Measurements from ENCODE around the gene CDCA4. TPM values are rescaled to one million over a fixed set of nuclear protein-coding genes. Genes with fewer than 3 reads are reported as not detected.

Gene CDCA4
- total and polyA plus RNA-seq, 10 of the 15 experiments (the other 5 are each of a cell fraction or from before 2014, with no cell fraction given) = 10.4 to 64.0 (median 52.1) TPM

DNA sequence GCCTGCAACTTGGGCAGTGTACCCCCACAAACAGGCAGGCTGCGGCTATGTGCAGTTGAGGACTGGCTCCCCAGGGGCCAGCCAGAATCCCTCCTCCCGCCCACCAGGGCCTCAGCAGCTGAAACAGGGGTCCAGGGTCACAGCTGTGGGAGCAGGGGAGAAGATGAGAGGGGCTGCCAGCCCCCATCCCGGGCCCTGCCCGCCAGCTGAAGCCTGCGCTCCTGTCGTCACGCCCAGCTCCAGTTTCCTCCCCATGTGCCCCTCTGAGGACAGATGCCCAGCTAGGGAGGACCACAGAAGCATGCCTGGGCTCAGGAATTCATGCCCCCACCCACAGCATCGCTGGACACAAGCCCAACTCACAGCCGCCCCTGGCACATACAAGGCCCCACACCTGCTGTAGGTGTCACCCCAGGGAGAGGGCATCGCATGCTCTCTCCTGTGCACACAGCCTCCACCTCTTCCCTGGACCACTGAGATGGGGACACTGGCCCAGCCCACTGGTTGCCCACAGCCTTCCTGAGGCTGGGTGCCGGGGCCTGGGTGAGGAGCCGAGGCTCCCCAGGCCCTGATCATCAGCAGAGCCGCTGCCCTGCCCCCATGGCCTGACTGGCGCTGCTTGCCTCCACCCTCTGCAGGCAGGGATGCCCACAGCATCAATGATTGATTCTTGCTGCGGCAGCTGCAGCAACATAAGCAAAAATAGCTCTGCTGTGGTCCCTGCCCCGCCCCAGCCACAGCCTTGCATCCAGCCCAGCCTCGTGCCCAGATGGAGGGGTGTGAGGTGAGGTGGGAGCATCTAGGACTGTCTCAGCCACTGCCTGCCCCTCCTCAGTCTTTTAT is 39.0 kb downstream of the CDCA4 start:
- no peak overlapping the region for H3K9ac ChIP-seq (ENCODE audit: control insufficient read depth, insufficient read depth, low read length)
- TF ChIP-seq TCF7 (IDR thresholded peaks at IDR 0.05; ENCODE audit: borderline replicate concordance) (no peak), SP1 (IDR thresholded peaks at IDR 0.05; ENCODE audit: low read depth, low read length) (no peak), NR2C2 (IDR thresholded peaks at IDR 0.05; ENCODE audit: borderline replicate concordance, control insufficient read depth, insufficient read length, low read depth) (no peak), SMAD1 (IDR thresholded peaks at IDR 0.05; ENCODE audit: low read depth, partially characterized antibody) (no peak), BRCA1 (IDR thresholded peaks at IDR 0.05; ENCODE audit: low read depth, low read length) (no peak), IKZF2 (IDR thresholded peaks at IDR 0.05) (no peak), ZZZ3 (IDR thresholded peaks at IDR 0.05; ENCODE audit: control insufficient read depth, insufficient read length, low read depth) (no peak), KDM1A (IDR thresholded peaks at IDR 0.05; ENCODE audit: borderline replicate concordance) (no peak), NR2F1 (conservative IDR thresholded peaks at IDR 0.05) (no peak), ZNF384 (IDR thresholded peaks at IDR 0.05; ENCODE audit: borderline replicate concordance, low read depth, low read length) (no peak), HCFC1 (IDR thresholded peaks at IDR 0.05; ENCODE audit: low read length) (no peak), ATF3 (IDR thresholded peaks at IDR 0.05; ENCODE audit: borderline replicate concordance, extremely low read depth, low read depth, low read length) (no peak)
- TF ChIP-seq, protein P1, sequence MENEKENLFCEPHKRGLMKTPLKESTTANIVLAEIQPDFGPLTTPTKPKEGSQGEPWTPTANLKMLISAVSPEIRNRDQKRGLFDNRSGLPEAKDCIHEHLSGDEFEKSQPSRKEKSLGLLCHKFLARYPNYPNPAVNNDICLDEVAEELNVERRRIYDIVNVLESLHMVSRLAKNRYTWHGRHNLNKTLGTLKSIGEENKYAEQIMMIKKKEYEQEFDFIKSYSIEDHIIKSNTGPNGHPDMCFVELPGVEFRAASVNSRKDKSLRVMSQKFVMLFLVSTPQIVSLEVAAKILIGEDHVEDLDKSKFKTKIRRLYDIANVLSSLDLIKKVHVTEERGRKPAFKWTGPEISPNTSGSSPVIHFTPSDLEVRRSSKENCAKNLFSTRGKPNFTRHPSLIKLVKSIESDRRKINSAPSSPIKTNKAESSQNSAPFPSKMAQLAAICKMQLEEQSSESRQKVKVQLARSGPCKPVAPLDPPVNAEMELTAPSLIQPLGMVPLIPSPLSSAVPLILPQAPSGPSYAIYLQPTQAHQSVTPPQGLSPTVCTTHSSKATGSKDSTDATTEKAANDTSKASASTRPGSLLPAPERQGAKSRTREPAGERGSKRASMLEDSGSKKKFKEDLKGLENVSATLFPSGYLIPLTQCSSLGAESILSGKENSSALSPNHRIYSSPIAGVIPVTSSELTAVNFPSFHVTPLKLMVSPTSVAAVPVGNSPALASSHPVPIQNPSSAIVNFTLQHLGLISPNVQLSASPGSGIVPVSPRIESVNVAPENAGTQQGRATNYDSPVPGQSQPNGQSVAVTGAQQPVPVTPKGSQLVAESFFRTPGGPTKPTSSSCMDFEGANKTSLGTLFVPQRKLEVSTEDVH (IDR thresholded peaks at IDR 0.05; ENCODE audit: low read depth, partially characterized antibody) = no peak
- TF ChIP-seq, protein P2, sequence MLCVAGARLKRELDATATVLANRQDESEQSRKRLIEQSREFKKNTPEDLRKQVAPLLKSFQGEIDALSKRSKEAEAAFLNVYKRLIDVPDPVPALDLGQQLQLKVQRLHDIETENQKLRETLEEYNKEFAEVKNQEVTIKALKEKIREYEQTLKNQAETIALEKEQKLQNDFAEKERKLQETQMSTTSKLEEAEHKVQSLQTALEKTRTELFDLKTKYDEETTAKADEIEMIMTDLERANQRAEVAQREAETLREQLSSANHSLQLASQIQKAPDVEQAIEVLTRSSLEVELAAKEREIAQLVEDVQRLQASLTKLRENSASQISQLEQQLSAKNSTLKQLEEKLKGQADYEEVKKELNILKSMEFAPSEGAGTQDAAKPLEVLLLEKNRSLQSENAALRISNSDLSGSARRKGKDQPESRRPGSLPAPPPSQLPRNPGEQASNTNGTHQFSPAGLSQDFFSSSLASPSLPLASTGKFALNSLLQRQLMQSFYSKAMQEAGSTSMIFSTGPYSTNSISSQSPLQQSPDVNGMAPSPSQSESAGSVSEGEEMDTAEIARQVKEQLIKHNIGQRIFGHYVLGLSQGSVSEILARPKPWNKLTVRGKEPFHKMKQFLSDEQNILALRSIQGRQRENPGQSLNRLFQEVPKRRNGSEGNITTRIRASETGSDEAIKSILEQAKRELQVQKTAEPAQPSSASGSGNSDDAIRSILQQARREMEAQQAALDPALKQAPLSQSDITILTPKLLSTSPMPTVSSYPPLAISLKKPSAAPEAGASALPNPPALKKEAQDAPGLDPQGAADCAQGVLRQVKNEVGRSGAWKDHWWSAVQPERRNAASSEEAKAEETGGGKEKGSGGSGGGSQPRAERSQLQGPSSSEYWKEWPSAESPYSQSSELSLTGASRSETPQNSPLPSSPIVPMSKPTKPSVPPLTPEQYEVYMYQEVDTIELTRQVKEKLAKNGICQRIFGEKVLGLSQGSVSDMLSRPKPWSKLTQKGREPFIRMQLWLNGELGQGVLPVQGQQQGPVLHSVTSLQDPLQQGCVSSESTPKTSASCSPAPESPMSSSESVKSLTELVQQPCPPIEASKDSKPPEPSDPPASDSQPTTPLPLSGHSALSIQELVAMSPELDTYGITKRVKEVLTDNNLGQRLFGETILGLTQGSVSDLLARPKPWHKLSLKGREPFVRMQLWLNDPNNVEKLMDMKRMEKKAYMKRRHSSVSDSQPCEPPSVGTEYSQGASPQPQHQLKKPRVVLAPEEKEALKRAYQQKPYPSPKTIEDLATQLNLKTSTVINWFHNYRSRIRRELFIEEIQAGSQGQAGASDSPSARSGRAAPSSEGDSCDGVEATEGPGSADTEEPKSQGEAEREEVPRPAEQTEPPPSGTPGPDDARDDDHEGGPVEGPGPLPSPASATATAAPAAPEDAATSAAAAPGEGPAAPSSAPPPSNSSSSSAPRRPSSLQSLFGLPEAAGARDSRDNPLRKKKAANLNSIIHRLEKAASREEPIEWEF (IDR thresholded peaks at IDR 0.05; ENCODE audit: insufficient replicate concordance, low read depth, low read length) = no peak
- TF ChIP-seq, protein P3, sequence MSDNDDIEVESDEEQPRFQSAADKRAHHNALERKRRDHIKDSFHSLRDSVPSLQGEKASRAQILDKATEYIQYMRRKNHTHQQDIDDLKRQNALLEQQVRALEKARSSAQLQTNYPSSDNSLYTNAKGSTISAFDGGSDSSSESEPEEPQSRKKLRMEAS (IDR thresholded peaks at IDR 0.05; ENCODE audit: low read depth, low read length) = no peak

More for the DNA sequence above, 39.0 kb downstream of the CDCA4 start:
- in situ Hi-C loops (cut with MboI) = loop anchor here (5.0 kb wide), 1 partner anchor 65 kb away; no protein-coding TSS in a partner anchor
- Histone ChIP-seq H3K79me2 (ENCODE audit: control insufficient read depth, insufficient read depth, low read length) (no peaks in the 10 kb centered on the region), H2AFZ (ENCODE audit: control insufficient read depth, low read depth, low read length) (no peak overlapping the region), H3K4me3 (no peak overlapping the region), H4K20me1 (ENCODE audit: control insufficient read depth, insufficient read depth) (no peaks in the 10 kb centered on the region), H3K9me3 (replicated peaks; ENCODE audit: control insufficient read depth, insufficient read depth, low read length) (no peaks in the 10 kb centered on the region), H3K4me2 (ENCODE audit: control insufficient read depth, insufficient read depth) (no peak overlapping the region), H3K27ac (ENCODE audit: control insufficient read depth, insufficient read depth) (no peak overlapping the region), H3K27me3 (replicated peaks in 1 of 2; ENCODE audit: control insufficient read depth in 2 of 2, insufficient read depth in 2 of 2, low read length in 1 of 2) (peaks cover 4 to 7% of the 10 kb centered on the region in 2 experiments), H3K4me1 (ENCODE audit: control insufficient read depth, insufficient read depth, low read length) (no peaks in the 10 kb centered on the region; the same call in 1 of the 2 replicates), H3K36me3 (ENCODE audit: control insufficient read depth in 2 of 2, insufficient read depth in 2 of 2, low read length in 1 of 2) (no peaks in the 10 kb centered on the region)
- intact Hi-C loops (cut with micrococcal nuclease; ENCODE audit: unreplicated experiment) = no loop called here
- no peak for FAIRE-seq
- no peak for DNase-seq (ENCODE audit: low read depth, low spot score)
- no peak for ATAC-seq
- ChIA-PET CTCF (interaction anchor here (1.2 to 1.5 kb wide), 3 partner anchors 47 to 109 kb away, joined by 3 to 6 read pairs (median 3); no protein-coding TSS in a partner anchor), RAD21 (ENCODE audit: unreplicated experiment) (no interaction called here), POLR2A (no interaction called here), SMC1A (ENCODE audit: uncharacterized antibody, unreplicated experiment) (no interaction called here)
- WGBS (ENCODE audit: insufficient coverage, insufficient replicate concordance, low lambda C conversion rate, missing lambda C conversion rate) = 34% methylated on average over 17 of the region's 17 CpGs
- no TSS peak for BruUV-seq (replicated peaks)

Data from GM12878 (cell line).